ENCODE data around the gene PRICKLE4. TPM values are rescaled to one million over a fixed set of nuclear protein-coding genes. Genes with fewer than 3 reads are reported as not detected.

The PRICKLE4 gene
- total and polyA plus RNA-seq, 2 of the 13 experiments (the other 11 are each of a cell fraction or from before 2014, with no cell fraction given): 0.92 to 1.2 TPM

- ChIA-PET POLR2A (interaction anchor here (0.9 to 7.2 kb wide), 12 partner anchors 8 to 371 kb away, joined by 3 to 120 read pairs (median 10); partner anchors contain the start of genes FRS3, TFEB and TOMM6), CTCF (ENCODE audit: low intra/inter-chr PET ratio, low total read pairs) (no interaction called here)
- Histone ChIP-seq H3K27ac (ENCODE audit: extremely low read length, insufficient read depth, low read length) (peak within 1 kb of the TSS; percentile 91), H3K36me3 (replicated peaks in 1 of 2; ENCODE audit: control insufficient read depth in 1 of 2, insufficient read depth in 2 of 2, low read length in 2 of 2) (no peaks in the 10 kb centered on the region), H3K9me3 (ENCODE audit: low read length) (no peaks in the 10 kb centered on the region), H3K79me2 (ENCODE audit: insufficient read depth, low read length) (no peaks in the 10 kb centered on the region), H3K4me2 (ENCODE audit: low read depth, low read length) (peak within 1 kb of the TSS; percentile 88), H3K4me1 (ENCODE audit: insufficient read depth, low read length) (peaks cover 83% of the 10 kb centered on the region), H3K4me3 (replicated peaks in 1 of 3; ENCODE audit: insufficient read depth in 1 of 3, low read depth in 2 of 3, low read length in 3 of 3) (peak within 1 kb of the TSS; percentile 16 to 60 (median 38); a peak in 5 of 6 replicates), H3K27me3 (ENCODE audit: control insufficient read depth in 1 of 2, insufficient read depth in 2 of 2, low read length in 2 of 2) (no peaks in the 10 kb centered on the region), H3K9ac (ENCODE audit: insufficient read depth, low read depth, low read length) (peak within 1 kb of the TSS; percentile 74), H2AFZ (ENCODE audit: low read length) (peak within 1 kb of the TSS; percentile 21), H4K20me1 (ENCODE audit: insufficient read depth, low read length) (no peaks in the 10 kb centered on the region)
- intact Hi-C loops (cut with micrococcal nuclease; ENCODE audit: unreplicated experiment) (loop anchor here (1.0 kb wide), 2 partner anchors 12 to 21 kb away; partner anchors contain the start of gene TFEB), in situ Hi-C loops (cut with HindIII; ENCODE audit: extremely low pct_ligation_motif_present, low pct_unique_long_range_greater_than_20kb) (no loop called here)
- 1% methylated on average over 15 of the region's 15 CpGs for WGBS (ENCODE audit: low lambda C conversion rate)
- ATAC-seq (peak; percentile 89), FAIRE-seq (peak; percentile 96), DNase-seq (ENCODE audit: low spot score) (peak; percentile 99)
- no TSS peak for BruUV-seq (replicated peaks)
- peak; percentile 70; the same call in 1 of the 2 replicates for TF ChIP-seq MEIS1 (CRISPR knock-in tag; IDR thresholded peaks at IDR 0.05; ENCODE audit: borderline replicate concordance)
- no peak for TF ChIP-seq DZIP1 (CRISPR knock-in tag; IDR thresholded peaks at IDR 0.05)
- TF ChIP-seq KLF11 (CRISPR knock-in tag; IDR thresholded peaks at IDR 0.05): no peak
- TF ChIP-seq ZNF12 (CRISPR knock-in tag; IDR thresholded peaks at IDR 0.05): peak; percentile 80; the same call in 1 of the 2 replicates
- no peak for TF ChIP-seq ZBTB14 (CRISPR knock-in tag; IDR thresholded peaks at IDR 0.05)
- no peak for TF ChIP-seq ZNF414 (CRISPR knock-in tag; IDR thresholded peaks at IDR 0.05)
- peak; percentile 81; the same call in 1 of the 2 replicates for TF ChIP-seq HNF1B (CRISPR knock-in tag; IDR thresholded peaks at IDR 0.05)
- 0 out of 2 replicates have a peak, but pooled peaks have one; percentile 77 for TF ChIP-seq HINFP (CRISPR knock-in tag; IDR thresholded peaks at IDR 0.05; ENCODE audit: low read depth)
- peak; percentile 86; the same call in 1 of the 2 replicates for TF ChIP-seq ZNF343 (CRISPR knock-in tag; IDR thresholded peaks at IDR 0.05)
- TF ChIP-seq ZNF496 (CRISPR knock-in tag; IDR thresholded peaks at IDR 0.05; ENCODE audit: insufficient replicate concordance): no peak
- peak; percentile 86; the same call in 1 of the 2 replicates for TF ChIP-seq ZNF782 (CRISPR knock-in tag; IDR thresholded peaks at IDR 0.05; ENCODE audit: borderline replicate concordance)
- TF ChIP-seq ZNF746 (CRISPR knock-in tag; IDR thresholded peaks at IDR 0.05): peak; percentile 31; the same call in 1 of the 2 replicates
Measured at GRCh38 chr6:41747256-41748101, 33.1 kb upstream of the PRICKLE4 start, which contains the start of gene PGC. TSS of gene PGC (minus strand) at chr6:41747397. CDS start at chr6:41747334, 63 bp downstream.

All from HepG2 (cell line).